GM18502 (cell line): ENCODE data around the gene TFDP2.
"Not testable (repeated sequence)": the region's sequence is repeated elsewhere in the genome, so short reads cannot be mapped to it uniquely, and the experiment has no call there.

Experiments
- ATAC-seq: cut with Tn5 transposase; IDR thresholded peaks from one replicate; pipeline ENCODE4 v1.9.1; 2021; ENCODE audit warnings: mild to moderate bottlenecking; ENCODE audit not compliant: unreplicated experiment, poor library complexity

TFDP2 gene

GRCh38 chr3:141979050-141979671, 170.2 kb downstream of the TFDP2 start:
- ATAC-seq = no peak

DNA sequence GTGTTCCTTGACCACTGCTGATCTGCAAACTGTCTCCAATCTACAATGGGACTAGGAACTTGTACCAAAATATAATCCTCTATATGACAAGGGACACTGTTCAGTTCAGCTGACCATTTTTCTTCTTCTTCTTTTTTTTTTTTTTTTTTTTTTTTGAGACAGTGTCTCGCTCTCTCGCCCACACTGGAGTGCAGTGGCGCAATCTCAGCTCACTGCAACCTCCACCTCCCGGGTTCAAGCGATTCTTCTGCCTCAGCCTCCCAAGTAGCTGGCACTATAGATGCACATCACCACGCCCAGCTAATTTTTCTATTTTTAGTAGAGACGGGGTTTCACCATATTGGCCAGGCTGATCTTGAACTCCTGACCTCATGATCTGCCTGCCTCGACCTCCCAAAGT, 174.6 kb downstream of the TFDP2 start:
- not testable (repeated sequence) for ATAC-seq

GRCh38 chr3:141972399-141972798, 176.9 kb downstream of the TFDP2 start:
- ATAC-seq = no peak

- no peak for ATAC-seq
These were observed 177.8 kb downstream of the TFDP2 start for GRCh38 chr3:141971571-141971970.

DNA sequence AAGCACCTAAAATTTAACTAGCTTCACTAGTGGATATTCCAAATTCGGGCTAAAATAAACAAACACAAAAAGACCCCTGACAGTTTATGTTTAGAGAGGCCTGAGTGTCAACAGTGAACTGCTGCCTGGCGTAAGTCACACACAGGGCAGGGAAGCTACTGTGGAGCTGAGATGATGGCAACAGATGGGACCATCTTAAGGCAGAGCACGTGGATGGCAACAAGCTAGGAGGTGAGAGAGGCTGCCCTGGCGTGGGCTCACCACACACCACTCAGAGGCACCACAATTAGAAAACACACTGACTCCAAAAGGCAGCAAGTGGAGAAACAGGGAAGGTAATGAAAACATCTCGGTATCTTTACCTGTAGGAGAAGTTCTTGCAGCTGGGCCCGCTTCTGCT, 179.6 kb downstream of the TFDP2 start:
- ATAC-seq = no peak

- no peak for ATAC-seq
These were observed 183.9 kb downstream of the TFDP2 start for GRCh38 chr3:141965471-141965870.

GRCh38 chr3:141963301-141963700, 186.0 kb downstream of the TFDP2 start:
- ATAC-seq = no peak

DNA sequence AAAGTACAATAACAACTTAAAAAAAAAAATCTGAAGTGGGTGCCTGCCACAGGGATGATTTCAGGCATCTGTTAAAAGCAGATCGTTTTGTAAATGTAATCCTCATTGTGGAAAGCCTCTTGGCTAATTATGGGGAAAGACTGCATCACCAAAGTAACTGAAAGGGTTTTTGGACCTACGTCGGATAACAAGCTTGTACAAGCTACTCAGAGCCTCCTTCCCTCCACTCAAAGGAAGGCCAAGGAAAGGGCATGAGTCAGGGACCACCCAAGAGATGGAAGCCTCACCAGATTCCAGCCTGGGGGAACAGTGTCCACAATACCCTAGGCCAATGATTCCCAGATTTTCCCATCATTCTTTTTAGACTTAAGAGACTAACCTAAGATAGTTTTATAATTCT, 188.6 kb downstream of the TFDP2 start:
- ATAC-seq = no peak

DNA sequence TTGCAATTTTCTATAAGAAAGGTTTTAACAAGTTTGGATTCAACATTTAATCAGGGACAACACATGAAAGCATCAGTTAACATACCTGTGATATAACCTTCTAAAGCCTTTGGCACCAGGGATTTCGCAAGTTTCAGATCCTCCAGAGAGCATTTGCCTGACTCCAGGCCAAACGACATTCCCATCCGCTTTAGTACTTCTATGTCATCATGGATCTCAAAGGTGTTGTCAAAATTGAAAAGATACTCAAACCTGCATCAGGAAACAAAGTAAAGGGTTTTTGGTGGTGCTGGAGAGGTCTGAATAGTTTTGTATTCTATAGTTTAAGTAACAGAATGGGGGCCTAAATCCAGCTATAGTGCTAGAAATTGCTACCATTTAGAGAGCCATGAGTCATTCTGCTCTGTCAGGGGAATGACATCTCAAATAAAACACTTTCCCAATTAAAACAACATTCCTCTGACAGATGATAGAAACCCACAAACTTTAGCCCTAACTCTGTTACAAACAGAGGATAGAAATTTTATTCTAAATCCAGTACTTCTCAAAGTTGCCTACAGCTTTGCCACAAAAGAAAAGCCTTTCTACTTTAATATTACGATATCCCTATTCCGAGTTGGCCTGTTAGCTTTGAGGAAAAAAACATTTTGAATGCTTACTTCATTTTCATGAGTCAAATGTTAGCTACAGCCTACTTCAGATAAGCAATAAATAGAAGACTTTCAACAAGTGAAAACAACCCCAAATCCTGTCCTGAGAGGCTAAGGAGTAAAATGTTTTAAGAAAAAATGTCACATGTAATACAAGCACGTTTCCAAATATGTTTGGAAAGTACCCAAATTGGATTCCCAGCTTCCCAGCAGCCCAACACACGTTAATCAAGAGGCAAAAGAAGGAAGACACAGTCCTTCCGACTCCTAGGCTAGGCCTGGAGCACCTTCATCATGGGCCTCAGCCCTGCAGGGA, 189.5 kb downstream of the TFDP2 start:
- ATAC-seq = no peak

GRCh38 chr3:141955175-141955574, 194.2 kb downstream of the TFDP2 start:
- no peak for ATAC-seq

DNA sequence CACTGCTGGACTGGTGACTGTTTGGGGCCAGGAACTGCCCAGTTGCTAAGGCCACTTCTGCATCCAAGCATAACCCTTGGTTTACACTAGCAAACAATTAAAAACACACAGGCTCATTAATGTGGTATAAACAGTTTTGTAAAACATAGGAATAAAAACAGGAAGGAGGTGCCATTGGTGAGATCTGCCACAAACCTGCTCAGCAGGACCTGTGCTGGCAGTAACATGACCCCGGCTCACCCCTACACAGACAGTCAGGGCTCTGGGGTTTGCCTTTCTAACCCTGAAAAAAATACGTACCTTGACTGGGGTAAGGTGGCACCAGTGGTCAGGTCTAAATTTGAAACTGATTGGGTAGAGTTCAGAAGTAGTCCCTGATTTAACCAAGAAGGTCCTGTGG, 196.7 kb downstream of the TFDP2 start:
- no peak for ATAC-seq

- ATAC-seq = no peak
These were observed 198.5 kb downstream of the TFDP2 start for GRCh38 chr3:141950572-141951493.

DNA sequence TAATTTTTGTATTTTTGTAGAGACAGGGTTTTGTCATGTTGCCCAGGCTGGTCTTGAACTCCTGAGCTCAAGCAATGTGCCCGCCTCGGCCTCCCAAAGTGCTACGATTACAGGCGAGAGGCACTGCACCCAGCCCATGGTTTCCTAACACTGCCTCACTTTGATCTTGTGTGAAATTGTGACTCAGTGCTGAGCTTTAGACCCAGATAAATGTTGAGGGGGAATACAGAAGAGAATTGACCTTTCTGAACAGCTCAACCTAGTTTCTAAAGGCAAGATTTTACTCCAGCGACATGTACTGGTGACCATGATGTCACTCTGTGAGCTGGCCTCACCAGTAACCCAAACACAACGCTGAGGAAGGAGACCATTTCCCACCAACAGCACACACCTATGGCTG, 199.4 kb downstream of the TFDP2 start:
- no peak for ATAC-seq

GRCh38 chr3:141949399-141949798, 199.9 kb downstream of the TFDP2 start:
- no peak for ATAC-seq

DNA sequence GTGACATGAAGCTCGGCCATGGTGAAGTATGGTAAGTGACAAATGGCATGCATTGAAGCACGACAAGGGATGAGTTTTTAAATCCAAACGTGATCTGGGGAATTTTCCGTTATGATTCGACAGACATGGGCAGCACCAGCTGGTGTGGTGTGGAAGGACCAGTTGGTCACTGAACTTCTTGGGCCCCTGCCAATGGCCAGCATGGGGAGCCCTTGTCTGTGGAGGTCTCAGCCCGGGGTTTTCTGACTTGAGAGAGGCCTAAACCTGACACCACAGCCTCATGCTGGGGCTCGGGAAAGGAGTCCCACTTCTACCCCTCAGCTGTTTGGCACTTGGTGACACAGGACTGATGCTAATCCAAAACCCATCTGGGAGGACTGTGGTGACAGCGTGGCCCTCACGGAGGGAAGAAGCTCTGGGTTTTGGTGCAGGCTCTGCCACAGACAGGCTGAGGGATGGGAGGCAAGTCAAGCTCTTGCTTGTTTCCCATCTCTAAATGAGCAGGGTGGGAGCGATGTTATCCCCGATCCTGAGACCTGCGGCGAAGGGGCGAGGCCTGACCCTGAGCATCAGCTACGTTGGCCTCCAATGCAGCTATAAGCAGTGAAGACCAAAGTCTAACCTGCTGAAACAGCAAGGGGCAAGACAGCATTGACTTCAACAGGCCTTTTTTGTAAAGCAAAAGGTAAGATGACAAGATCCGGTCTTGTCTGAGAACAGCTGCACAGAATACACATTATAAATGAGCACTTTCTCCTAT, 203.4 kb downstream of the TFDP2 start:
- no peak for ATAC-seq

DNA sequence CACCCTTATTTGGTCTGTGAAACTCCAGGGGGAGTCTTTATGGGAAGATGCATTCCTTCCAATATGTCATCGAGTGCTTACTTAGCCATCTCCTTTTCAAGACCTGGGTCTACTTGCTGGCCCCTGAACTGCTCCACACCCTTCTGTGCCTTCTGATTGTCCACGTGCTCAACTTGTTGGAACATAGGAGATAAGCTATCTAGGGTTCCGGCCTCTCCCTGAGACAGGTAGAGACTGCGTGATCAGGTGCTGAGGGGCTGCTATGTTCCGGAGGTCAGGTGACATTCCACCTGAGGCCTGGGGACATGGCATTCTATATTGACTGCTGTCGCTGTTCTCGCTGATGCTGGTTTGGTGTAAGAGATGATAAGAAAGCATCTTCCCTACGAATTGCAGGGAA, 207.3 kb downstream of the TFDP2 start:
- ATAC-seq = no peak

- no peak for ATAC-seq
These were observed 208.3 kb downstream of the TFDP2 start for GRCh38 chr3:141941093-141941492.

GRCh38 chr3:141940194-141940776, 209.1 kb downstream of the TFDP2 start:
- ATAC-seq = no peak

DNA sequence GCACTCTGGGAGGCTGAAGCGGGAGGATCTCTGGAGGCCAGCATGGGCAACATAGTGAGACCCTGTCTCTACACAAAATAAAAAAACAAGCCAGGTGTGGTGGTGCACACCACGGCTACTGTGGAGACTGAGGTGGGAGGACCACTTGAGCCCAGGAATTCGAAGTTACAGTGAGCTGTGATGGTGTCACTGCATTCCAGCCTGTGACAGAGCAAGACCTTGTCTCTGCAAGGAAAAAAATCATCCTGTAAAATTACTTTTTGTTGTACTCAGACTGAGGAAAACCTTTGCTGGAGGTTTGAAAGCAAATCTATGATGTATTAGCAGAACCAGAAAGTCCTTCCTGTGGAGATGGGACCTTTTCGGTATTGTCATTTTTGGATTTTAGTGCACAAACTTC, 209.6 kb downstream of the TFDP2 start:
- ATAC-seq = no peak
